ACC112 (cell line): ENCODE results near the gene ITGA2B.
"Not testable (repeated sequence)": the region's sequence is repeated elsewhere in the genome, so short reads cannot be mapped to it uniquely, and the experiment has no call there.

Experiments used
- H2AFZ ChIP-seq: fragments of 200-600 bp; sonication (generic); one replicate; pipeline ENCODE4 v1.6.0; 2017; ENCODE audit warnings: antibody characterized with exemption, low read length; ENCODE audit not compliant: unreplicated experiment
- H3K27ac ChIP-seq: fragments of 200-600 bp; sonication (generic); 2 replicates; pipeline ENCODE4 v1.5.1; 2014; ENCODE audit warnings: low read depth, mild to moderate bottlenecking, antibody characterized with exemption, low read length, moderate library complexity
- H3K27me3 ChIP-seq: fragments of 200-600 bp; sonication (generic); 2 replicates; pipeline ENCODE4 v1.6.1; 2014; ENCODE audit warnings: mild to moderate bottlenecking, antibody characterized with exemption, low read length, moderate library complexity, mixed read lengths; ENCODE audit not compliant: insufficient read depth
- H3K36me3 ChIP-seq: fragments of 200-600 bp; sonication (generic); 2 replicates; pipeline ENCODE4 v1.6.1; 2016; ENCODE audit warnings: mild to moderate bottlenecking, antibody characterized with exemption, low read length, moderate library complexity, mixed read lengths; ENCODE audit not compliant: insufficient read depth
- H3K4me1 ChIP-seq: fragments of 200-600 bp; sonication (generic); one replicate; pipeline ENCODE4 v1.6.1; 2016; ENCODE audit warnings: low read length, mixed read lengths; ENCODE audit not compliant: insufficient read depth, unreplicated experiment, control insufficient read depth
- H3K4me3 ChIP-seq: fragments of 200-600 bp; sonication (generic); 2 replicates; pipeline ENCODE4 v1.5.1; 2014; ENCODE audit warnings: mild to moderate bottlenecking, low read depth, low read length
- H3K79me2 ChIP-seq: fragments of 200-600 bp; sonication (generic); one replicate; pipeline ENCODE4 v1.6.0; 2016; ENCODE audit warnings: low read length; ENCODE audit not compliant: control insufficient read depth, unreplicated experiment, insufficient read depth

Gene ITGA2B

GRCh38 chr17:44351464-44351863 is 38.0 kb downstream of the ITGA2B start:
- Histone ChIP-seq H3K4me1 (no peaks in the 10 kb centered on the region), H2AFZ (no peak overlapping the region), H3K36me3 (peaks cover 3% of the 10 kb centered on the region; the same call in 1 of the 2 replicates), H3K27ac (no peak overlapping the region), H3K79me2 (peaks cover under 1% of the 10 kb centered on the region), H3K27me3 (no peaks in the 10 kb centered on the region), H3K4me3 (no peak overlapping the region)

GRCh38 chr17:44350733-44351226 is 38.7 kb downstream of the ITGA2B start:
- Histone ChIP-seq H3K27ac (no peak overlapping the region), H3K4me3 (no peak overlapping the region), H2AFZ (no peak overlapping the region), H3K79me2 (peaks cover 4% of the 10 kb centered on the region), H3K27me3 (no peaks in the 10 kb centered on the region), H3K4me1 (no peaks in the 10 kb centered on the region), H3K36me3 (peaks cover 3% of the 10 kb centered on the region; the same call in 1 of the 2 replicates)

DNA sequence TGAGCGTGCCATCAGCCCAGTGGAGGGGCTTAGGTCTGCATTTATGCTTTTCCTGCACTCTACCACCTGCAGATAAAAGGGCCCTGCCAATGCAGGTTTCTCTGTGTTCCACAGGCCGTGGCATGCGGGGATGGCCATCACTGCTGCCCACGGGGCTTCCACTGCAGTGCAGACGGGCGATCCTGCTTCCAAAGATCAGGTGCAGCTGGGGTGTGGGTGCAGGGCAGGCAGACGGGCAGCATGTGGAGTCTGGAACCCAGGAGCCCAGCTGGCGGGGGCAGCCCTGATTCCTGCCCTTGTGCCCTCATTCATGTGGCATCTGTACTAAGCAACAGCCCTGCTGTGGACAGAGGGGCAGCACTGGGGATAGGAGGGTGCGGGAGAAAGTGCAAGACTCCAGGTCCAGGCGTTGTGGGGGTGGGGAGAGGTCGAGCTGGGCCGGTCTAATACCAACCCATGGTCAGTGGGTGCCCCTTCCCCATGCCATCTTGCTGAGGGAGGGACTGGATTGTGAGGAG is 39.8 kb downstream of the ITGA2B start:
- Histone ChIP-seq H3K27ac (no peak overlapping the region), H3K36me3 (peaks cover 3% of the 10 kb centered on the region; the same call in 1 of the 2 replicates), H3K4me3 (no peak overlapping the region), H2AFZ (no peak overlapping the region), H3K4me1 (no peaks in the 10 kb centered on the region), H3K79me2 (peaks cover 4% of the 10 kb centered on the region), H3K27me3 (no peaks in the 10 kb centered on the region)

GRCh38 chr17:44348988-44349364 is 40.5 kb downstream of the ITGA2B start:
- Histone ChIP-seq H3K36me3 (peaks cover 3% of the 10 kb centered on the region; the same call in 1 of the 2 replicates), H3K27ac (no peak overlapping the region), H3K4me1 (no peaks in the 10 kb centered on the region), H3K4me3 (no peak overlapping the region), H2AFZ (no peak overlapping the region), H3K79me2 (peaks cover 4% of the 10 kb centered on the region), H3K27me3 (no peaks in the 10 kb centered on the region)

GRCh38 chr17:44348234-44348987 is 41.0 kb downstream of the ITGA2B start:
- Histone ChIP-seq H3K27ac (no peak overlapping the region), H3K4me1 (no peaks in the 10 kb centered on the region), H3K27me3 (no peaks in the 10 kb centered on the region), H2AFZ (no peak overlapping the region), H3K36me3 (peaks cover 3% of the 10 kb centered on the region; the same call in 1 of the 2 replicates), H3K79me2 (peaks cover 4% of the 10 kb centered on the region), H3K4me3 (no peak overlapping the region)

GRCh38 chr17:44347206-44348055 is 42.0 kb downstream of the ITGA2B start:
- not testable (repeated sequence) for H2AFZ ChIP-seq, H3K27ac ChIP-seq, H3K36me3 ChIP-seq, H3K79me2 ChIP-seq, H3K4me1 ChIP-seq, H3K27me3 ChIP-seq, H3K4me3 ChIP-seq

DNA sequence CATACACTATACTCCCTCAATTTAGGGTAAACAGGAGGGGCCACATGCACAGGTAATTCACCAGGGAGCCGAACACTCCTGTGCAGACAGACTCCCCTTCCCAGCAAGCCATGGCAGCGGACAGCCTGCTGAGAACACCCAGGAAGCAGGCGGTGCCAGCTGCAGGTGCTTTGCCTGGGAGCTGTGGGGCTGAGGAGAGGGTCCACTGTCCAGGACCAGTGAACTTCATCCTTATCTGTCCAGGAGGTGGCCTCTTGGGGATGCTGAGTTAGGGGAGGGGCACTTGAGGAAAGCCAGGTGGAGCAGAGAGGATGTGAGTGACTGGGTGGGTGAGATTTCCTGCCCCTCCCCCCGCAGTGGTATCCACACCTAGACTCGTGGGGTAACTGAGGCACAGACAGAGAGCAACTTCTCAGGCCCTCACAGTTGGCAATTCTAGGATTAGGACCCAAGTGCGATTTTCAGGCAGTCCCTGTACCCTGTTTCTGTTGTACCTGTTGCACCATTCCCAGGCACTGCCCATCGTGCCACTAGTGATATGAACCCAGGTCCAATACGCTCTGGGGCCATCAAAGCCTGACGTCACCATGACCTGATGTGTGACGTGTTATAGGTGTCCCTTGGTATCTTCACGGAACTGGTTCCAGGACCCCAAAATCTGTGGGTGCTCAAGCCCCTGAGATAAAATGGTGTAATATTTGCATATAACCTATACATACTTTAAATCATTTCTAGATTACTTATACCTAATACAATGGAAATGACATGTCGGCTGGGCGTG is 43.2 kb downstream of the ITGA2B start:
- H3K36me3 ChIP-seq = peaks cover 3% of the 10 kb centered on the region; the same call in 1 of the 2 replicates
- H3K4me1 ChIP-seq = no peaks in the 10 kb centered on the region
- no peak overlapping the region for H3K27ac ChIP-seq
- H3K27me3 ChIP-seq = no peaks in the 10 kb centered on the region
- H3K4me3 ChIP-seq = peak overlapping the region; percentile 100
- H3K79me2 ChIP-seq = peaks cover 4% of the 10 kb centered on the region
- no peak overlapping the region for H2AFZ ChIP-seq

- Histone ChIP-seq H3K27me3 (no peaks in the 10 kb centered on the region), H2AFZ (peak overlapping the region; percentile 96), H3K79me2 (peaks cover 4% of the 10 kb centered on the region), H3K27ac (peak overlapping the region; percentile 31; the same call in 1 of the 2 replicates), H3K36me3 (no peaks in the 10 kb centered on the region), H3K4me3 (peak overlapping the region; percentile 100), H3K4me1 (no peaks in the 10 kb centered on the region)
Measured at GRCh38 chr17:44345454-44346026, 43.9 kb downstream of the ITGA2B start.

DNA sequence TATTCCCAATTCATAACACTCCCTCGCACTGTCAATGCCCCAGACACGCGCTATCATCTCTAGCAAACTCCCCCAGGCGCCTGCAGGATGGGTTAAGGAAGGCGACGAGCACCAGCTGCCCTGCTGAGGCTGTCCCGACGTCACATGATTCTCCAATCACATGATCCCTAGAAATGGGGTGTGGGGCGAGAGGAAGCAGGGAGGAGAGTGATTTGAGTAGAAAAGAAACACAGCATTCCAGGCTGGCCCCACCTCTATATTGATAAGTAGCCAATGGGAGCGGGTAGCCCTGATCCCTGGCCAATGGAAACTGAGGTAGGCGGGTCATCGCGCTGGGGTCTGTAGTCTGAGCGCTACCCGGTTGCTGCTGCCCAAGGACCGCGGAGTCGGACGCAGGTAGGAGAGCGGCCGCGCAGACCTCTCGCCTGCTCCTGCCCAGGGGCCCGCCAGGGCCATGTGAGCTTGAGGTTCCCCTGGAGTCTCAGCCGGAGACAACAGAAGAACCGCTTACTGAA is 44.5 kb downstream of the ITGA2B start, which contains the start of gene GRN:
TSS of gene GRN (plus strand) at position 364 of the 515 bp plus-strand sequence. CDS start 3,863 bp downstream, outside the sequence.
- H3K27me3 ChIP-seq = no peaks in the 10 kb centered on the region
- H2AFZ ChIP-seq = peak within 1 kb of the TSS; percentile 96
- peak within 1 kb of the TSS; percentile 31; the same call in 1 of the 2 replicates for H3K27ac ChIP-seq
- H3K4me1 ChIP-seq = no peaks in the 10 kb centered on the region
- peak within 1 kb of the TSS; percentile 100 for H3K4me3 ChIP-seq
- H3K79me2 ChIP-seq = peaks cover 4% of the 10 kb centered on the region
- H3K36me3 ChIP-seq = no peaks in the 10 kb centered on the region
